CMK (cell line): Measurements from ENCODE around the gene OFD1.

ENCODE experiments used
- DNase-seq: peaks from one replicate; pipeline ENCODE4 v3.0.0-alpha.2; 2010; ENCODE audit warnings: low read depth

The OFD1 gene

GRCh38 chrX:13752141-13752540 is 17.6 kb downstream of the OFD1 start:
- DNase-seq, result no peak

GRCh38 chrX:13752646-13753045 is 18.1 kb downstream of the OFD1 start:
- DNase-seq, result no peak

GRCh38 chrX:13754765-13755164 is 20.2 kb downstream of the OFD1 start:
- DNase-seq, result no peak

- no peak for DNase-seq
These were observed 20.7 kb downstream of the OFD1 start for GRCh38 chrX:13755254-13755653.

- DNase-seq, result no peak
These were observed 21.8 kb downstream of the OFD1 start for GRCh38 chrX:13756381-13756780.

- no peak for DNase-seq
These were observed 24.7 kb downstream of the OFD1 start for GRCh38 chrX:13759152-13759718.

GRCh38 chrX:13760426-13760825 is 25.9 kb downstream of the OFD1 start:
- DNase-seq, result no peak

- DNase-seq, result no peak
These were observed 27.3 kb downstream of the OFD1 start for GRCh38 chrX:13761606-13762414.

GRCh38 chrX:13763489-13763888 is 28.9 kb downstream of the OFD1 start:
- no peak for DNase-seq

- no peak for DNase-seq
These were observed 29.7 kb downstream of the OFD1 start for GRCh38 chrX:13764281-13764680.

- DNase-seq, result no peak
These were observed 30.2 kb downstream of the OFD1 start for GRCh38 chrX:13764765-13765164.

GRCh38 chrX:13768939-13769338 is 34.4 kb downstream of the OFD1 start:
- no peak for DNase-seq

GRCh38 chrX:13770013-13770535 is 35.5 kb downstream of the OFD1 start:
- no peak for DNase-seq

GRCh38 chrX:13774696-13775095 is 40.1 kb downstream of the OFD1 start:
- no peak for DNase-seq

GRCh38 chrX:13775837-13776236 is 41.3 kb downstream of the OFD1 start:
- no peak for DNase-seq

- no peak for DNase-seq
These were observed 41.8 kb downstream of the OFD1 start for GRCh38 chrX:13776387-13776786.

- no peak for DNase-seq
These were observed 44.4 kb downstream of the OFD1 start for GRCh38 chrX:13778916-13779315.

GRCh38 chrX:13780868-13781427 is 46.4 kb downstream of the OFD1 start:
- DNase-seq, result no peak

GRCh38 chrX:13786048-13786447 is 51.5 kb downstream of the OFD1 start:
- DNase-seq, result no peak

GRCh38 chrX:13790206-13791131 is 55.9 kb downstream of the OFD1 start:
- no peak for DNase-seq

- no peak for DNase-seq
These were observed 56.6 kb downstream of the OFD1 start for GRCh38 chrX:13791145-13791544.

- DNase-seq, result no peak
These were observed 57.0 kb downstream of the OFD1 start for GRCh38 chrX:13791559-13791958.
